GM10266 (cell line): ENCODE measurements around the gene NDUFA8.
"Not testable (repeated sequence)": the region's sequence is repeated elsewhere in the genome, so short reads cannot be mapped to it uniquely, and the experiment has no call there.

Experiments
- DNase-seq: peaks from one replicate; pipeline ENCODE4 v3.0.0; 2012; ENCODE audit errors: extremely low spot score
- CTCF ChIP-seq: IDR thresholded peaks from 2 replicates; pipeline ENCODE4 v1.5.1; 2012; ENCODE audit warnings: mild to moderate bottlenecking, low read depth; ENCODE audit not compliant: control insufficient read depth, insufficient read depth; ENCODE audit errors: missing control alignments

NDUFA8 gene

GRCh38 chr9:122122468-122122867, 37.1 kb downstream of the NDUFA8 start:
- no peak for TF ChIP-seq CTCF
- no peak for DNase-seq

GRCh38 chr9:122121931-122122330, 37.6 kb downstream of the NDUFA8 start:
- TF ChIP-seq CTCF = no peak
- DNase-seq = no peak

- no peak for DNase-seq
- no peak for TF ChIP-seq CTCF
Observed at GRCh38 chr9:122121391-122121790, 38.2 kb downstream of the NDUFA8 start.

- DNase-seq = no peak
- TF ChIP-seq CTCF = no peak
Observed at GRCh38 chr9:122120316-122121071, 39.1 kb downstream of the NDUFA8 start.

- DNase-seq = no peak
- no peak for TF ChIP-seq CTCF
Observed at GRCh38 chr9:122119721-122120120, 39.9 kb downstream of the NDUFA8 start.

GRCh38 chr9:122119166-122119521, 40.4 kb downstream of the NDUFA8 start:
- no peak for TF ChIP-seq CTCF
- DNase-seq = no peak

- no peak for TF ChIP-seq CTCF
- no peak for DNase-seq
Observed at GRCh38 chr9:122118343-122119165, 41.0 kb downstream of the NDUFA8 start.

- not testable (repeated sequence) for DNase-seq
Observed at GRCh38 chr9:122117241-122117640, 42.3 kb downstream of the NDUFA8 start.
